ENCODE results near the gene PLP2. TPM values are rescaled to one million over a fixed set of nuclear protein-coding genes. Genes with fewer than 3 reads are reported as not detected.

Gene PLP2
- total and polyA plus RNA-seq, 2 of the 13 experiments (the other 11 are each of a cell fraction or from before 2014, with no cell fraction given), result 0.40 to 3.6 TPM

- no peak for TF ChIP-seq HBP1 (CRISPR knock-in tag; IDR thresholded peaks at IDR 0.05; ENCODE audit: low read depth)
- no peak for TF ChIP-seq ZNF10 (CRISPR knock-in tag; IDR thresholded peaks at IDR 0.05; ENCODE audit: borderline replicate concordance, low read depth)
- TF ChIP-seq ZNF614 (CRISPR knock-in tag; IDR thresholded peaks at IDR 0.05; ENCODE audit: borderline replicate concordance), result no peak
- 0 out of 2 replicates have a peak, but pooled peaks have one; percentile 28 for TF ChIP-seq FOSL2 (CRISPR knock-in tag; IDR thresholded peaks at IDR 0.05)
These were observed at the start of gene PLP2 (continued) for GRCh38 chrX:49171752-49172279.

GRCh38 chrX:49122499-49122898, 49.2 kb upstream of the PLP2 start:
- Histone ChIP-seq H3K9me3 (ENCODE audit: low read length) (no peaks in the 10 kb centered on the region), H3K9ac (ENCODE audit: insufficient read depth, low read depth, low read length) (peak overlapping the region; percentile 93), H3K27ac (ENCODE audit: extremely low read length, insufficient read depth, low read length) (no peak overlapping the region), H3K4me1 (ENCODE audit: insufficient read depth, low read length) (peaks cover 17% of the 10 kb centered on the region), H3K4me3 (replicated peaks in 1 of 3; ENCODE audit: insufficient read depth in 1 of 3, low read depth in 2 of 3, low read length in 3 of 3) (peak overlapping the region; percentile 73 to 79 (median 75)), H3K27me3 (ENCODE audit: control insufficient read depth in 1 of 2, insufficient read depth in 2 of 2, low read length in 2 of 2) (no peaks in the 10 kb centered on the region), H3K79me2 (ENCODE audit: insufficient read depth, low read length) (peaks cover 16% of the 10 kb centered on the region), H3K4me2 (ENCODE audit: low read depth, low read length) (peak overlapping the region; percentile 76), H2AFZ (ENCODE audit: low read length) (no peak overlapping the region), H3K36me3 (replicated peaks in 1 of 2; ENCODE audit: control insufficient read depth in 1 of 2, insufficient read depth in 2 of 2, low read length in 2 of 2) (peaks cover 0 to 10% of the 10 kb centered on the region in 2 experiments; a peak in 3 of 5 replicates), H4K20me1 (ENCODE audit: insufficient read depth, low read length) (no peaks in the 10 kb centered on the region)
- 62% methylated on average over 4 of the region's 5 CpGs for WGBS (ENCODE audit: low lambda C conversion rate)
- ATAC-seq (no peak), DNase-seq (ENCODE audit: low spot score) (no peak), FAIRE-seq (no peak)
- ChIA-PET POLR2A (interaction anchor here (1.0 kb wide), 1 partner anchor 164 kb away, joined by 3 read pairs; no protein-coding TSS in a partner anchor), CTCF (ENCODE audit: low intra/inter-chr PET ratio, low total read pairs) (no interaction called here)
- no TSS peak for BruUV-seq (replicated peaks)
- TF ChIP-seq SP140L (CRISPR knock-in tag; IDR thresholded peaks at IDR 0.05; ENCODE audit: borderline replicate concordance) (no peak), ZNF781 (CRISPR knock-in tag; IDR thresholded peaks at IDR 0.05; ENCODE audit: borderline replicate concordance, not compliant biosample characterization) (no peak), ARNT (IDR thresholded peaks at IDR 0.05) (no peak), TARDBP (CRISPR knock-in tag; IDR thresholded peaks at IDR 0.05) (no peak), CENPT (CRISPR knock-in tag; IDR thresholded peaks at IDR 0.05; ENCODE audit: low read depth) (no peak), GZF1 (CRISPR knock-in tag; IDR thresholded peaks at IDR 0.05) (no peak)
- TF ChIP-seq, protein P1, sequence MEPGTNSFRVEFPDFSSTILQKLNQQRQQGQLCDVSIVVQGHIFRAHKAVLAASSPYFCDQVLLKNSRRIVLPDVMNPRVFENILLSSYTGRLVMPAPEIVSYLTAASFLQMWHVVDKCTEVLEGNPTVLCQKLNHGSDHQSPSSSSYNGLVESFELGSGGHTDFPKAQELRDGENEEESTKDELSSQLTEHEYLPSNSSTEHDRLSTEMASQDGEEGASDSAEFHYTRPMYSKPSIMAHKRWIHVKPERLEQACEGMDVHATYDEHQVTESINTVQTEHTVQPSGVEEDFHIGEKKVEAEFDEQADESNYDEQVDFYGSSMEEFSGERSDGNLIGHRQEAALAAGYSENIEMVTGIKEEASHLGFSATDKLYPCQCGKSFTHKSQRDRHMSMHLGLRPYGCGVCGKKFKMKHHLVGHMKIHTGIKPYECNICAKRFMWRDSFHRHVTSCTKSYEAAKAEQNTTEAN (CRISPR knock-in tag; conservative IDR thresholded peaks at IDR 0.05), result no peak
- intact Hi-C loops (cut with micrococcal nuclease; ENCODE audit: unreplicated experiment), result loop anchor here (5.0 kb wide), 1 partner anchor 40 kb away; the partner anchor contains the start of gene MAGIX
- in situ Hi-C loops (cut with HindIII; ENCODE audit: extremely low pct_ligation_motif_present, low pct_unique_long_range_greater_than_20kb), result loop anchor here (5.0 kb wide), 2 partner anchors 40 to 65 kb away; partner anchors contain the start of genes MAGIX and PRICKLE3
